Heart left ventricle (tissue), 16 donors: ENCODE data around the gene TNFSF11. TPM values are rescaled to one million over a fixed set of nuclear protein-coding genes. Genes with fewer than 3 reads are reported as not detected.

Experiments used
- ATAC-seq, 4 donors: fragments of 200-7000 bp; cut with Tn5 transposase; one replicate each; pipeline ENCODE4 v1.9.1; 2020 to 2022; ENCODE audit warnings: moderate library complexity in 4 of 4, mild to moderate bottlenecking in 3 of 4, moderate number of reproducible peaks in 1 of 4
- DNase-seq, 5 donors: peaks; one replicate each; pipeline ENCODE4 v3.0.0-alpha.2; 2020
- H3K27ac ChIP-seq, 12 donors: fragments of 200-600 bp; sonication (generic) in 4 of 12; one replicate each; pipeline versions ENCODE4 v1.5.0 to v1.8.0; 2016 to 2022; ENCODE audit warnings: mild to moderate bottlenecking in 2 of 12
- H3K27me3 ChIP-seq, 9 donors: fragments of 200-600 bp; sonication (generic) in 2 of 9; one replicate each; pipeline versions ENCODE4 v1.5.1 to v1.8.0; 2016 to 2022; ENCODE audit warnings: mild to moderate bottlenecking in 3 of 9
- H3K36me3 ChIP-seq, 9 donors: fragments of 200-600 bp; sonication (generic) in 2 of 9; one replicate each; pipeline versions ENCODE4 v1.5.0 to v1.8.0; 2018 to 2022; ENCODE audit warnings: mild to moderate bottlenecking in 2 of 9
- H3K4me1 ChIP-seq, 12 donors: fragments of 200-600 bp; sonication (generic) in 4 of 12; one replicate each; pipeline versions ENCODE4 v1.5.0 to v1.8.0; 2016 to 2022; ENCODE audit warnings: mild to moderate bottlenecking in 3 of 12
- H3K4me3 ChIP-seq, 12 donors: fragments of 200-600 bp; sonication (generic) in 4 of 12; one replicate each; pipeline versions ENCODE4 v1.5.0 to v1.8.0; 2017 to 2022; ENCODE audit warnings: mild to moderate bottlenecking in 9 of 12, moderate library complexity in 4 of 12
- H3K9me3 ChIP-seq, 12 donors: fragments of 200-600 bp; sonication (generic) in 4 of 12; one replicate each; pipeline versions ENCODE4 v1.5.0 to v1.8.0; 2016 to 2022; ENCODE audit warnings: mild to moderate bottlenecking in 1 of 12
- CTCF ChIP-seq, 12 donors: fragments of 200-600 bp; sonication (generic) in 4 of 12; IDR thresholded peaks; one replicate each; pipeline versions ENCODE4 v1.5.0 to v1.8.0; 2018 to 2022; ENCODE audit warnings: antibody characterized with exemption in 12 of 12, mild to moderate bottlenecking in 5 of 12
- POLR2A ChIP-seq, 2 donors: fragments of 450-650 bp; IDR thresholded peaks; one replicate each; pipeline ENCODE4 v1.6.1; 2017; ENCODE audit warnings: antibody characterized with exemption in 2 of 2, mild to moderate bottlenecking in 2 of 2, moderate library complexity in 2 of 2
- WGBS, 4 donors: extraction: QIAGEN DNeasy Blood & Tissue Kit in 2 of 4; methylation state at CpG; one replicate each; pipeline versions ENCODE4 v1.1.5 to v1.1.7; 2013 to 2018; 5-methylcytosine and 5-hydroxymethylcytosine counted together
- intact Hi-C, 10 donors: fragments of 100-400 bp; cut with DNase I; formaldehyde crosslinking; loops; one replicate each; pipeline versions ENCODE4 v1.11.1 to v1.14.2; 2022
- polyA plus RNA-seq, 2 donors: library from polyadenylated mRNA; stranded (reverse); fragments of 200-250 nt; gene quantifications; one replicate each; pipeline ENCODE4 v1.2.3, GENCODE V29; 2013
- total RNA-seq, 9 donors: library from RNA; depleted of rRNA in 2 of 9; stranded (reverse); fragments of >200 nt in 2 of 9; fragmentation: NEBNext Ultra II Directional in 3 of 9; extraction: Animal tissue kit (Norgen Biotek cat#: 25700) in 3 of 9; gene quantifications; one replicate each; pipeline versions ENCODE4 v1.1.0 to v1.2.4, GENCODE V29; 2016 to 2023
- donor health status: ischemic (EF 13 %, LVEDD 7.1; RV severe dilation, severe dysfunction).
- donor health status: healthy with polysubstance abuse.
- donor health status: DM: no; HTN: yes; CAD: no.
- donor health status: DM: no; HTN: no; CAD: no.
- donor health status: ischemic (EF 25% LVEDD 6.9; RV normal size, moderate dysfunction).
- donor health status: ischemic (EF 25% LVEDD 5.7; RV mildly dilated, moderate dysfunction).
- donor health status: healthy.
- donor health status: DM: yes; HTN: yes; CAD: no.
- donor health status: ischemic (EF 35%, LVEDD 5.7; RV mildly dilated, moderate dysfunction).
- donor health status: nonischemic (EF 11% LVEDD 7.7; RV severe dilation, severe dysfunction).
- donor health status: DM: yes; HTN: yes; CAD: no.
- donor health status: PGD.
- donor health status: ischemic (EF 29% LVEDD 5.4; RV normal size, mild dysfunction).
- donor health status: nonischemic (EF 23%, LVEDD 6.1; RV moderate dilation, normal function).

TNFSF11 gene
- total and polyA plus RNA-seq, 11 donors = not detected

- Histone ChIP-seq H3K4me3 (no peak overlapping the region), H3K27ac (no peak overlapping the region), H3K36me3 (no peaks in the 10 kb centered on the region), H3K9me3 (no peaks in the 10 kb centered on the region), H3K27me3 (peaks cover 13 to 57% (median 40%) of the 10 kb centered on the region in 9 donors), H3K4me1 (peaks cover 0 to 17% (median 2%) of the 10 kb centered on the region in 12 donors)
- intact Hi-C loops = no loop called here
- DNase-seq (no peak), ATAC-seq (no peak)
- TF ChIP-seq POLR2A (IDR thresholded peaks at IDR 0.05) (no peak), CTCF (IDR thresholded peaks at IDR 0.05) (no peak)
- 82 to 92% (median 90%) methylated on average over 2 of the region's 2 CpGs for WGBS, 4 donors
These were observed 2.1 kb upstream of the TNFSF11 start for GRCh38 chr13:42571895-42572294.

GRCh38 chr13:42574435-42575311 lies 721 bp downstream of the TNFSF11 start:
- no peaks in the 10 kb centered on the region for H3K9me3 ChIP-seq
- no peaks in the 10 kb centered on the region for H3K36me3 ChIP-seq
- WGBS, 4 donors = 2 to 4% (median 3%) methylated on average over 41 to 51 of the region's 51 CpGs
- DNase-seq (no peak), ATAC-seq (no peak)
- no peak for TF ChIP-seq POLR2A (IDR thresholded peaks at IDR 0.05)
- no peak for TF ChIP-seq CTCF (IDR thresholded peaks at IDR 0.05)
- no peak overlapping the region for H3K27ac ChIP-seq
- peaks cover 0 to 17% (median 2%) of the 10 kb centered on the region in 12 donors for H3K4me1 ChIP-seq
- intact Hi-C loops = no loop called here
- H3K27me3 ChIP-seq = peaks cover 13 to 81% (median 40%) of the 10 kb centered on the region in 9 donors
- H3K4me3 ChIP-seq = peak overlapping the region in 10 of 12 donors; percentile 11 to 49 (median 24)

GRCh38 chr13:42575938-42576337 lies 2.0 kb downstream of the TNFSF11 start:
- peaks cover 0 to 17% (median 2%) of the 10 kb centered on the region in 12 donors for H3K4me1 ChIP-seq
- intact Hi-C loops = no loop called here
- no peaks in the 10 kb centered on the region for H3K36me3 ChIP-seq
- 81 to 85% (median 83%) methylated on average over 7 of the region's 7 CpGs for WGBS, 4 donors
- ATAC-seq = no peak
- H3K9me3 ChIP-seq = no peaks in the 10 kb centered on the region
- TF ChIP-seq POLR2A (IDR thresholded peaks at IDR 0.05) (no peak), CTCF (IDR thresholded peaks at IDR 0.05) (no peak)
- peaks cover 13 to 84% (median 40%) of the 10 kb centered on the region in 9 donors for H3K27me3 ChIP-seq
- no peak overlapping the region for H3K27ac ChIP-seq
- no peak overlapping the region for H3K4me3 ChIP-seq
- DNase-seq = no peak

GRCh38 chr13:42577538-42577937 lies 3.6 kb downstream of the TNFSF11 start:
- ATAC-seq (no peak), DNase-seq (no peak)
- Histone ChIP-seq H3K27me3 (peaks cover 13 to 73% (median 32%) of the 10 kb centered on the region in 9 donors), H3K36me3 (no peaks in the 10 kb centered on the region), H3K4me3 (no peak overlapping the region), H3K4me1 (peaks cover 0 to 17% (median 2%) of the 10 kb centered on the region in 12 donors), H3K9me3 (no peaks in the 10 kb centered on the region), H3K27ac (no peak overlapping the region)
- intact Hi-C loops = no loop called here
- TF ChIP-seq CTCF (IDR thresholded peaks at IDR 0.05) = no peak
- TF ChIP-seq POLR2A (IDR thresholded peaks at IDR 0.05) = no peak
- WGBS, 4 donors = 48 to 58% (median 51%) methylated on average over 4 of the region's 4 CpGs
